Ovary (tissue), 9 donors: ENCODE data around the gene RABEPK. TPM values are rescaled to one million over a fixed set of nuclear protein-coding genes. Genes with fewer than 3 reads are reported as not detected.
A peak's percentile ranks its signal among the peaks of the same experiment; 100 is the strongest.
"Not testable (repeated sequence)": the region's sequence is repeated elsewhere in the genome, so short reads cannot be mapped to it uniquely, and the experiment has no call there.

ENCODE experiments used
- DNase-seq, 5 donors: peaks; one replicate each; pipeline ENCODE4 v3.0.0-alpha.2; 2019 to 2020
- H3K27ac ChIP-seq, 2 donors: fragments of 200-600 bp; one replicate each; pipeline versions ENCODE4 v1.5.1 to v1.8.0; 2019 to 2022
- H3K27me3 ChIP-seq: fragments of 200-600 bp; one replicate; pipeline ENCODE4 v1.8.0; 2022
- H3K36me3 ChIP-seq: fragments of 200-600 bp; sonication (generic); one replicate; pipeline ENCODE4 v1.5.1; 2019
- H3K4me1 ChIP-seq: one replicate; pipeline ENCODE4 v1.8.1; 2013; ENCODE audit warnings: mild to moderate bottlenecking, moderate library complexity; ENCODE audit not compliant: insufficient read depth
- H3K4me3 ChIP-seq: fragments of 200-600 bp; sonication (generic); one replicate; pipeline ENCODE4 v1.5.1; 2017
- H3K9me3 ChIP-seq, 2 donors: fragments of 200-600 bp in 1 of 2; sonication (generic) in 1 of 2; one replicate each; pipeline versions ENCODE4 v1.5.1 to v1.8.1; 2013 to 2019; ENCODE audit warnings: mild to moderate bottlenecking in 1 of 2, moderate library complexity in 1 of 2
- CTCF ChIP-seq, 3 donors: fragments of 450-650 bp in 2 of 3; fragments of 200-600 bp in 1 of 3; IDR thresholded peaks; one replicate each; pipeline versions ENCODE4 v1.5.1 to v1.8.0; 2016 to 2022; ENCODE audit warnings: antibody characterized with exemption in 3 of 3, mild to moderate bottlenecking in 1 of 3
- EP300 ChIP-seq: sonication (generic); formaldehyde crosslinking; IDR thresholded peaks from one replicate; pipeline ENCODE4 v1.6.1; 2017; ENCODE audit warnings: antibody characterized with exemption
- POLR2A ChIP-seq: fragments of 450-650 bp; IDR thresholded peaks from one replicate; pipeline ENCODE4 v1.6.1; 2017; ENCODE audit warnings: antibody characterized with exemption, mild to moderate bottlenecking, moderate library complexity
- WGBS, 3 donors: extraction: QIAGEN DNeasy Blood & Tissue Kit in 1 of 3; methylation state at CpG; one replicate each; pipeline versions ENCODE4 v1.1.5 to v1.1.7; 2013 to 2017; 5-methylcytosine and 5-hydroxymethylcytosine counted together
- intact Hi-C, 4 donors: fragments of 100-400 bp; cut with DNase I; formaldehyde crosslinking; loops; one replicate each; pipeline versions ENCODE4 v1.11.0 to v1.15.1; 2022 to 2023
- polyA plus RNA-seq, 2 donors: library from polyadenylated mRNA; stranded (reverse); fragments of 200-250 nt in 1 of 2; fragments of 350-450 nt in 1 of 2; fragmentation: Illumina TruSeq in 1 of 2; extraction: RNeasy Lipid Tissue Mini Kit (QIAGEN cat#74804) in 1 of 2; gene quantifications; one replicate each; pipeline ENCODE4 v1.2.3, GENCODE V29; 2013 to 2014
- total RNA-seq, 7 donors: library from RNA; depleted of rRNA in 2 of 7; stranded (reverse); fragments of >200 nt in 2 of 7; fragmentation: NEBNext Ultra II Directional in 3 of 7; extraction: Animal tissue kit (Norgen Biotek cat#: 25700) in 3 of 7; gene quantifications; one replicate each; pipeline versions ENCODE4 v1.1.0 to v1.2.4, GENCODE V29; 2016 to 2023
- donor health status: DM: no; HTN: no; CAD: no; lungs with moderate emphysema.
- donor health status: DM: no; HTN: no; CAD: no.
- donor health status: Bipolar disorder and iron deficiency.
- donor health status: DM: yes; HTN: yes; CAD: no.
- donor health status: DM: no; HTN: no; CAD: no.
- donor health status: DM: yes; HTN: yes; CAD: no.

Gene RABEPK
- total and polyA plus RNA-seq, 9 donors, result 7.7 to 24.4 (median 15.0) TPM

- no peak overlapping the region for H3K4me3 ChIP-seq
- no peak overlapping the region for H3K27ac ChIP-seq
- H3K36me3 ChIP-seq, result no peaks in the 10 kb centered on the region
- TF ChIP-seq CTCF (IDR thresholded peaks at IDR 0.05), result no peak
- no peak for TF ChIP-seq POLR2A
- no peak for TF ChIP-seq EP300
- H3K4me1 ChIP-seq, result peaks cover 3% of the 10 kb centered on the region
- DNase-seq, result no peak
- H3K27me3 ChIP-seq, result no peaks in the 10 kb centered on the region
- H3K9me3 ChIP-seq, result no peaks in the 10 kb centered on the region
- intact Hi-C loops, result no loop called here
These were observed 39.6 kb upstream of the RABEPK start for GRCh38 chr9:125160750-125161149.

- Histone ChIP-seq H3K27ac (no peak overlapping the region), H3K4me3 (no peak overlapping the region), H3K4me1 (peaks cover 3% of the 10 kb centered on the region), H3K36me3 (no peaks in the 10 kb centered on the region), H3K27me3 (no peaks in the 10 kb centered on the region), H3K9me3 (no peaks in the 10 kb centered on the region)
- 37 to 50% (median 38%) methylated on average over 3 of the region's 3 CpGs for WGBS, 3 donors
- TF ChIP-seq CTCF (IDR thresholded peaks at IDR 0.05), result no peak
- no peak for TF ChIP-seq POLR2A
- no peak for TF ChIP-seq EP300
- peak in 1 of 5 donors; percentile 23 for DNase-seq
- intact Hi-C loops, result no loop called here
These were observed 38.9 kb upstream of the RABEPK start for GRCh38 chr9:125161284-125161918.

GRCh38 chr9:125162891-125163290 is 37.5 kb upstream of the RABEPK start:
- H3K9me3 ChIP-seq, DNase-seq, H3K27me3 ChIP-seq, H3K36me3 ChIP-seq, intact Hi-C loops, H3K27ac ChIP-seq, H3K4me1 ChIP-seq, H3K4me3 ChIP-seq: not testable (repeated sequence)
- WGBS, 3 donors, result 96 to 99% (median 98%) methylated on average over 6 of the region's 6 CpGs

GRCh38 chr9:125166762-125167161 is 33.6 kb upstream of the RABEPK start:
- no peaks in the 10 kb centered on the region for H3K4me1 ChIP-seq
- intact Hi-C loops, result no loop called here
- H3K36me3 ChIP-seq, result no peaks in the 10 kb centered on the region
- no peak for DNase-seq
- H3K9me3 ChIP-seq, result no peaks in the 10 kb centered on the region
- 46 to 92% (median 81%) methylated on average over 2 of the region's 2 CpGs for WGBS, 3 donors
- H3K4me3 ChIP-seq, result no peak overlapping the region
- no peaks in the 10 kb centered on the region for H3K27me3 ChIP-seq
- TF ChIP-seq EP300, result no peak
- H3K27ac ChIP-seq, result no peak overlapping the region

GRCh38 chr9:125169895-125170294 is 30.4 kb upstream of the RABEPK start:
- no peak overlapping the region for H3K27ac ChIP-seq

More at GRCh38 chr9:125169895-125170294, 30.4 kb upstream of the RABEPK start:
- no peak overlapping the region for H3K4me3 ChIP-seq
- no peaks in the 10 kb centered on the region for H3K9me3 ChIP-seq
- intact Hi-C loops, result no loop called here
- H3K27me3 ChIP-seq, result no peaks in the 10 kb centered on the region
- TF ChIP-seq EP300, result no peak
- TF ChIP-seq POLR2A, result no peak
- TF ChIP-seq CTCF (IDR thresholded peaks at IDR 0.05), result no peak
- H3K36me3 ChIP-seq, result no peaks in the 10 kb centered on the region
- no peak for DNase-seq
- H3K4me1 ChIP-seq, result no peaks in the 10 kb centered on the region
